Measurements from ENCODE around the gene HPCAL1. TPM values are rescaled to one million over a fixed set of nuclear protein-coding genes. Genes with fewer than 3 reads are reported as not detected.

The HPCAL1 gene
- total and polyA plus RNA-seq, 2 experiments from 2014 or later = 8.3 to 25.4 TPM

DNA sequence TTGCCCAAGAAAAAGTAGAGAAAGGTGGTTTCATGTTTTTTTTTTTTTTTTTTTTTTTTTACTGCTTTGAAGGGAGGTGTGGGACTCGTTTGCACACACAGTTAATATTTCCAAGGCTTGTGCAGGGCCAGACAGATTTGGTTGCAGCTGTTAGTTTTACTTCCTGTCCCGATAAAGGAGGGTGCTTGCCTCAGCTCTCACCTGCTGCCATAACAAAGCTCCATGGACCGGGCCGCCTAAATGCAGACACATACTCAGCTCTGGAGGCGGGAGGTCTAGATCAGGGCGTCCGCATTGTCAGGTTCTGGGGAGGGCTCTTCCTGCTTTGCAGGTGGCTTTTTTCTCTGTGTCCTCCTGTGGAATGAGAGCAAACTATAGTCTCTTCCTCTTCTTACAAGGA is 75.5 kb downstream of the HPCAL1 start:
- no peaks in the 10 kb centered on the region for H3K36me3 ChIP-seq (ENCODE audit: insufficient read depth)
- H3F3A ChIP-seq (replicated peaks; ENCODE audit: low read depth) = no peaks in the 10 kb centered on the region
- peaks cover 20% of the 10 kb centered on the region for H3K4me1 ChIP-seq (ENCODE audit: insufficient read depth)
- 0 out of 3 replicates have a peak, but pooled peaks have one; percentile 11 for ATAC-seq
- H4K20me1 ChIP-seq (replicated peaks; ENCODE audit: insufficient read depth) = no peaks in the 10 kb centered on the region
- no peak overlapping the region for H3K4me3 ChIP-seq
- H3K4me1 Mint-ChIP-seq = peaks cover 49% of the 10 kb centered on the region
- H3K27me3 Mint-ChIP-seq (ENCODE audit: insufficient read depth, low read depth, poor library complexity) = peaks cover 7% of the 10 kb centered on the region
- H3K4me3 Mint-ChIP-seq = no peak overlapping the region
- no peaks in the 10 kb centered on the region for H3K27me3 ChIP-seq (ENCODE audit: insufficient read depth)
- no peak overlapping the region for H2AFZ ChIP-seq
- no peaks in the 10 kb centered on the region for H3K9me3 Mint-ChIP-seq
- DNase-seq (ENCODE audit: low spot score) = no peak
- H3K4me2 ChIP-seq = no peak overlapping the region
- H3K9me2 ChIP-seq (ENCODE audit: insufficient read depth) = no peaks in the 10 kb centered on the region
- H3K36me3 Mint-ChIP-seq (ENCODE audit: low read depth) = no peaks in the 10 kb centered on the region
- H3K27ac Mint-ChIP-seq = no peak overlapping the region
- H3K27ac ChIP-seq (ENCODE audit: low read depth) = no peak overlapping the region
- TF ChIP-seq ZNF114 (CRISPR knock-in tag; IDR thresholded peaks at IDR 0.05) = no peak
- no peak for TF ChIP-seq EZH2phosphoT487 (IDR thresholded peaks at IDR 0.05; ENCODE audit: unreplicated experiment)
- TF ChIP-seq JUNB (IDR thresholded peaks at IDR 0.05; ENCODE audit: unreplicated experiment) = no peak
- TF ChIP-seq POLR2AphosphoS5 (IDR thresholded peaks at IDR 0.05; ENCODE audit: low read depth) = no peak
- no peak for TF ChIP-seq EZH2 (IDR thresholded peaks at IDR 0.05; ENCODE audit: low read depth, unreplicated experiment)
- TF ChIP-seq, protein P1, sequence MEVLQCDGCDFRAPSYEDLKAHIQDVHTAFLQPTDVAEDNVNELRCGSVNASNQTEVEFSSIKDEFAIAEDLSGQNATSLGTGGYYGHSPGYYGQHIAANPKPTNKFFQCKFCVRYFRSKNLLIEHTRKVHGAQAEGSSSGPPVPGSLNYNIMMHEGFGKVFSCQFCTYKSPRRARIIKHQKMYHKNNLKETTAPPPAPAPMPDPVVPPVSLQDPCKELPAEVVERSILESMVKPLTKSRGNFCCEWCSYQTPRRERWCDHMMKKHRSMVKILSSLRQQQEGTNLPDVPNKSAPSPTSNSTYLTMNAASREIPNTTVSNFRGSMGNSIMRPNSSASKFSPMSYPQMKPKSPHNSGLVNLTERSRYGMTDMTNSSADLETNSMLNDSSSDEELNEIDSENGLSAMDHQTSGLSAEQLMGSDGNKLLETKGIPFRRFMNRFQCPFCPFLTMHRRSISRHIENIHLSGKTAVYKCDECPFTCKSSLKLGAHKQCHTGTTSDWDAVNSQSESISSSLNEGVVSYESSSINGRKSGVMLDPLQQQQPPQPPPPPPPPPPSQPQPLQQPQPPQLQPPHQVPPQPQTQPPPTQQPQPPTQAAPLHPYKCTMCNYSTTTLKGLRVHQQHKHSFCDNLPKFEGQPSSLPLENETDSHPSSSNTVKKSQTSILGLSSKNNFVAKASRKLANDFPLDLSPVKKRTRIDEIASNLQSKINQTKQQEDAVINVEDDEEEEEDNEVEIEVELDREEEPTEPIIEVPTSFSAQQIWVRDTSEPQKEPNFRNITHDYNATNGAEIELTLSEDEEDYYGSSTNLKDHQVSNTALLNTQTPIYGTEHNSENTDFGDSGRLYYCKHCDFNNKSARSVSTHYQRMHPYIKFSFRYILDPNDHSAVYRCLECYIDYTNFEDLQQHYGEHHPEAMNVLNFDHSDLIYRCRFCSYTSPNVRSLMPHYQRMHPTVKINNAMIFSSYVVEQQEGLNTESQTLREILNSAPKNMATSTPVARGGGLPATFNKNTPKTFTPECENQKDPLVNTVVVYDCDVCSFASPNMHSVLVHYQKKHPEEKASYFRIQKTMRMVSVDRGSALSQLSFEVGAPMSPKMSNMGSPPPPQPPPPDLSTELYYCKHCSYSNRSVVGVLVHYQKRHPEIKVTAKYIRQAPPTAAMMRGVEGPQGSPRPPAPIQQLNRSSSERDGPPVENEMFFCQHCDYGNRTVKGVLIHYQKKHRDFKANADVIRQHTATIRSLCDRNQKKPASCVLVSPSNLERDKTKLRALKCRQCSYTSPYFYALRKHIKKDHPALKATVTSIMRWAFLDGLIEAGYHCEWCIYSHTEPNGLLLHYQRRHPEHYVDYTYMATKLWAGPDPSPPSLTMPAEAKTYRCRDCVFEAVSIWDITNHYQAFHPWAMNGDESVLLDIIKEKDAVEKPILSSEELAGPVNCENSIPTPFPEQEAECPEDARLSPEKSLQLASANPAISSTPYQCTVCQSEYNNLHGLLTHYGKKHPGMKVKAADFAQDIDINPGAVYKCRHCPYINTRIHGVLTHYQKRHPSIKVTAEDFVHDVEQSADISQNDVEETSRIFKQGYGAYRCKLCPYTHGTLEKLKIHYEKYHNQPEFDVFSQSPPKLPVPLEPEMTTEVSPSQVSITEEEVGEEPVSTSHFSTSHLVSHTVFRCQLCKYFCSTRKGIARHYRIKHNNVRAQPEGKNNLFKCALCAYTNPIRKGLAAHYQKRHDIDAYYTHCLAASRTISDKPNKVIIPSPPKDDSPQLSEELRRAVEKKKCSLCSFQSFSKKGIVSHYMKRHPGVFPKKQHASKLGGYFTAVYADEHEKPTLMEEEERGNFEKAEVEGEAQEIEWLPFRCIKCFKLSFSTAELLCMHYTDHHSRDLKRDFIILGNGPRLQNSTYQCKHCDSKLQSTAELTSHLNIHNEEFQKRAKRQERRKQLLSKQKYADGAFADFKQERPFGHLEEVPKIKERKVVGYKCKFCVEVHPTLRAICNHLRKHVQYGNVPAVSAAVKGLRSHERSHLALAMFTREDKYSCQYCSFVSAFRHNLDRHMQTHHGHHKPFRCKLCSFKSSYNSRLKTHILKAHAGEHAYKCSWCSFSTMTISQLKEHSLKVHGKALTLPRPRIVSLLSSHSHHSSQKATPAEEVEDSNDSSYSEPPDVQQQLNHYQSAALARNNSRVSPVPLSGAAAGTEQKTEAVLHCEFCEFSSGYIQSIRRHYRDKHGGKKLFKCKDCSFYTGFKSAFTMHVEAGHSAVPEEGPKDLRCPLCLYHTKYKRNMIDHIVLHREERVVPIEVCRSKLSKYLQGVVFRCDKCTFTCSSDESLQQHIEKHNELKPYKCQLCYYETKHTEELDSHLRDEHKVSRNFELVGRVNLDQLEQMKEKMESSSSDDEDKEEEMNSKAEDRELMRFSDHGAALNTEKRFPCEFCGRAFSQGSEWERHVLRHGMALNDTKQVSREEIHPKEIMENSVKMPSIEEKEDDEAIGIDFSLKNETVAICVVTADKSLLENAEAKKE (CRISPR knock-in tag; IDR thresholded peaks at IDR 0.05) = no peak
- TF ChIP-seq, protein P2, sequence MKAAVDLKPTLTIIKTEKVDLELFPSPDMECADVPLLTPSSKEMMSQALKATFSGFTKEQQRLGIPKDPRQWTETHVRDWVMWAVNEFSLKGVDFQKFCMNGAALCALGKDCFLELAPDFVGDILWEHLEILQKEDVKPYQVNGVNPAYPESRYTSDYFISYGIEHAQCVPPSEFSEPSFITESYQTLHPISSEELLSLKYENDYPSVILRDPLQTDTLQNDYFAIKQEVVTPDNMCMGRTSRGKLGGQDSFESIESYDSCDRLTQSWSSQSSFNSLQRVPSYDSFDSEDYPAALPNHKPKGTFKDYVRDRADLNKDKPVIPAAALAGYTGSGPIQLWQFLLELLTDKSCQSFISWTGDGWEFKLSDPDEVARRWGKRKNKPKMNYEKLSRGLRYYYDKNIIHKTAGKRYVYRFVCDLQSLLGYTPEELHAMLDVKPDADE (IDR thresholded peaks at IDR 0.05) = no peak
- no peak for TF ChIP-seq NANOG (IDR thresholded peaks at IDR 0.05; ENCODE audit: borderline replicate concordance)
- no peak for TF ChIP-seq STAT1 (IDR thresholded peaks at IDR 0.05; ENCODE audit: unreplicated experiment)
- no peak for TF ChIP-seq ZNF331 (CRISPR knock-in tag; IDR thresholded peaks at IDR 0.05; ENCODE audit: low read depth)
- no peak for TF ChIP-seq CREB1 (CRISPR knock-in tag; IDR thresholded peaks at IDR 0.05; ENCODE audit: low read depth)
- no peak for TF ChIP-seq REST (IDR thresholded peaks at IDR 0.05; ENCODE audit: unreplicated experiment)
- TF ChIP-seq, protein P3, sequence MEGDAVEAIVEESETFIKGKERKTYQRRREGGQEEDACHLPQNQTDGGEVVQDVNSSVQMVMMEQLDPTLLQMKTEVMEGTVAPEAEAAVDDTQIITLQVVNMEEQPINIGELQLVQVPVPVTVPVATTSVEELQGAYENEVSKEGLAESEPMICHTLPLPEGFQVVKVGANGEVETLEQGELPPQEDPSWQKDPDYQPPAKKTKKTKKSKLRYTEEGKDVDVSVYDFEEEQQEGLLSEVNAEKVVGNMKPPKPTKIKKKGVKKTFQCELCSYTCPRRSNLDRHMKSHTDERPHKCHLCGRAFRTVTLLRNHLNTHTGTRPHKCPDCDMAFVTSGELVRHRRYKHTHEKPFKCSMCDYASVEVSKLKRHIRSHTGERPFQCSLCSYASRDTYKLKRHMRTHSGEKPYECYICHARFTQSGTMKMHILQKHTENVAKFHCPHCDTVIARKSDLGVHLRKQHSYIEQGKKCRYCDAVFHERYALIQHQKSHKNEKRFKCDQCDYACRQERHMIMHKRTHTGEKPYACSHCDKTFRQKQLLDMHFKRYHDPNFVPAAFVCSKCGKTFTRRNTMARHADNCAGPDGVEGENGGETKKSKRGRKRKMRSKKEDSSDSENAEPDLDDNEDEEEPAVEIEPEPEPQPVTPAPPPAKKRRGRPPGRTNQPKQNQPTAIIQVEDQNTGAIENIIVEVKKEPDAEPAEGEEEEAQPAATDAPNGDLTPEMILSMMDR (conservative IDR thresholded peaks at IDR 0.05; ENCODE audit: low read depth in 2 of 2) = no peak
- no peaks in the 10 kb centered on the region for H3K79me2 ChIP-seq (replicated peaks; ENCODE audit: insufficient read depth)

Measured in GM23338 (cell line).